ENCODE measurements around the gene DDX1. TPM values are rescaled to one million over a fixed set of nuclear protein-coding genes. Genes with fewer than 3 reads are reported as not detected.

Gene DDX1
- total and polyA plus RNA-seq, 2 of the 4 experiments (the other 2 are of a cell fraction), result 73.6 to 74.9 TPM

- ChIA-PET CTCF (no interaction called here), POLR2A (ENCODE audit: unreplicated experiment) (no interaction called here)
- intact Hi-C loops (cut with micrococcal nuclease) (no loop called here), in situ Hi-C loops (cut with MboI; ENCODE audit: low sequenced_read_pairs) (no loop called here), dilution Hi-C loops (cut with HindIII; ENCODE audit: low sequenced_read_pairs, unreplicated experiment) (no loop called here)
- H3K27ac ChIP-seq (ENCODE audit: insufficient read depth, low read length), result no peak overlapping the region
- no peak overlapping the region for H3K4me2 ChIP-seq (ENCODE audit: low read depth, low read length)
- DNase-seq, result no peak
- no TSS peak for BruUV-seq (replicated peaks)
- H3K56ac ChIP-seq (ENCODE audit: extremely low read depth, insufficient read depth, low read length), result no peak overlapping the region
- no peak overlapping the region for H3K23ac ChIP-seq (ENCODE audit: low read depth, low read length)
- H4K5ac ChIP-seq (ENCODE audit: low read depth, low read length), result no peak overlapping the region
- no peak overlapping the region for H3K18ac ChIP-seq (ENCODE audit: low read depth, low read length)
- H3K36me3 ChIP-seq (ENCODE audit: control insufficient read depth, insufficient read depth, low read length), result peaks cover 53% of the 10 kb centered on the region
- H3K9me3 ChIP-seq (ENCODE audit: control insufficient read depth, insufficient read depth, low read length), result no peaks in the 10 kb centered on the region
- H4K20me1 ChIP-seq (ENCODE audit: insufficient read depth, low read length), result no peaks in the 10 kb centered on the region; the same call in 1 of the 2 replicates
- H4K8ac ChIP-seq (ENCODE audit: low read depth in 2 of 2, low read length in 2 of 2), result no peak overlapping the region
- no peak overlapping the region for H3K9ac ChIP-seq (ENCODE audit: low read depth, low read length)
- TF ChIP-seq MXI1 (IDR thresholded peaks at IDR 0.05; ENCODE audit: borderline replicate concordance, low read depth, low read length) (no peak), POLR2A (IDR thresholded peaks at IDR 0.05; ENCODE audit: low read depth, low read length) (no peak), NFE2L2 (IDR thresholded peaks at IDR 0.05; ENCODE audit: low read depth, low read length) (no peak), RCOR1 (IDR thresholded peaks at IDR 0.05; ENCODE audit: insufficient replicate concordance, low read length) (no peak), CEBPB (IDR thresholded peaks at IDR 0.05; ENCODE audit: low read depth, low read length) (no peak), USF2 (IDR thresholded peaks at IDR 0.05; ENCODE audit: low read depth, low read length) (no peak), CHD1 (IDR thresholded peaks at IDR 0.05; ENCODE audit: low read depth, low read length) (no peak), RAD21 (IDR thresholded peaks at IDR 0.05; ENCODE audit: low read length) (no peak), FOS (IDR thresholded peaks at IDR 0.05; ENCODE audit: low read depth, low read length) (no peak), BHLHE40 (IDR thresholded peaks at IDR 0.05; ENCODE audit: low read depth, low read length) (no peak), SMC3 (IDR thresholded peaks at IDR 0.05; ENCODE audit: low read depth, low read length) (no peak), MAZ (IDR thresholded peaks at IDR 0.05; ENCODE audit: borderline replicate concordance, low read depth, low read length) (no peak), MAFK (IDR thresholded peaks at IDR 0.05; ENCODE audit: low read depth, low read length) (no peak), RFX5 (IDR thresholded peaks at IDR 0.05; ENCODE audit: low read depth, low read length) (no peak), CTCF (conservative IDR thresholded peaks at IDR 0.05; ENCODE audit: low read depth, low read length) (no peak)
- TF ChIP-seq, protein P1, sequence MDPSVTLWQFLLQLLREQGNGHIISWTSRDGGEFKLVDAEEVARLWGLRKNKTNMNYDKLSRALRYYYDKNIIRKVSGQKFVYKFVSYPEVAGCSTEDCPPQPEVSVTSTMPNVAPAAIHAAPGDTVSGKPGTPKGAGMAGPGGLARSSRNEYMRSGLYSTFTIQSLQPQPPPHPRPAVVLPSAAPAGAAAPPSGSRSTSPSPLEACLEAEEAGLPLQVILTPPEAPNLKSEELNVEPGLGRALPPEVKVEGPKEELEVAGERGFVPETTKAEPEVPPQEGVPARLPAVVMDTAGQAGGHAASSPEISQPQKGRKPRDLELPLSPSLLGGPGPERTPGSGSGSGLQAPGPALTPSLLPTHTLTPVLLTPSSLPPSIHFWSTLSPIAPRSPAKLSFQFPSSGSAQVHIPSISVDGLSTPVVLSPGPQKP (IDR thresholded peaks at IDR 0.05; ENCODE audit: borderline replicate concordance, low read depth, low read length), result no peak
- H2AK9ac ChIP-seq (replicated peaks; ENCODE audit: low read depth, low read length, poor library complexity), result no peak overlapping the region
- no peak overlapping the region for H3K4me3 ChIP-seq (ENCODE audit: insufficient read depth, low read depth, low read length)
- no peak overlapping the region for H2AK5ac ChIP-seq (ENCODE audit: low read depth, low read length)
- no peak overlapping the region for H2BK5ac ChIP-seq (ENCODE audit: low read depth, low read length, poor library complexity, severe bottlenecking)
- H2BK120ac ChIP-seq (ENCODE audit: low read depth, low read length), result no peak overlapping the region
- WGBS, 2 experiments (ENCODE audit: extremely low coverage in 2 of 2, insufficient read length in 1 of 2), result no CpG with 5 or more reads among the region's 2 CpGs
- no peak overlapping the region for H4K91ac ChIP-seq (ENCODE audit: insufficient read depth, low read depth, low read length)
- H2BK15ac ChIP-seq (ENCODE audit: low read depth, low read length), result no peak overlapping the region
- no peaks in the 10 kb centered on the region for H3K9me1 ChIP-seq (ENCODE audit: insufficient read depth, low read length)
- no peaks in the 10 kb centered on the region for H3K4me1 ChIP-seq (ENCODE audit: control insufficient read depth, insufficient read depth, low read length)
- H3K14ac ChIP-seq (replicated peaks; ENCODE audit: low read depth, low read length), result no peak overlapping the region
- no peak overlapping the region for H2BK20ac ChIP-seq (ENCODE audit: low read depth, low read length)
- no peak for ATAC-seq (ENCODE audit: low read depth)
- no peak overlapping the region for H3K4ac ChIP-seq (ENCODE audit: low read depth, low read length)
- H2AFZ ChIP-seq (replicated peaks; ENCODE audit: low read length, poor library complexity), result no peak overlapping the region
- H3K79me1 ChIP-seq (ENCODE audit: low read depth in 1 of 2, low read length in 2 of 2), result no peaks in the 10 kb centered on the region; a peak in 1 of 4 replicates
- H3K27me3 ChIP-seq (ENCODE audit: control insufficient read depth, insufficient read depth, low read length), result no peaks in the 10 kb centered on the region
Measured at GRCh38 chr2:15603948-15604347, 12.3 kb downstream of the DDX1 start.

Data from IMR-90 (cell line).